SK-N-MC (cell line): ENCODE measurements around the gene EEFSEC.

ENCODE experiments used
- EZH2 ChIP-seq: fragments of 200-600 bp; sonication (generic); IDR thresholded peaks from one replicate; pipeline ENCODE4 v1.6.1; 2017; ENCODE audit warnings: antibody characterized with exemption
- POLR2AphosphoS5 ChIP-seq: IDR thresholded peaks from 2 replicates; pipeline ENCODE4 v1.6.1; 2012; ENCODE audit warnings: mild to moderate bottlenecking, low read depth, low read length, borderline replicate concordance

- TF ChIP-seq POLR2AphosphoS5 (no peak), EZH2 (no peak)
Measured at GRCh38 chr3:128426128-128426921, 273.0 kb downstream of the EEFSEC start.
